Stimulated activated CD8-positive, alpha-beta memory T cell treated with anti-CD3 and anti-CD28 coated beads, Interleukin-12 subunit alpha, Interleukin-12 subunit beta, amount 100 ng/mL, for 24 hours (primary cell): Measurements from ENCODE around the gene ATP8A2.
"Not testable (repeated sequence)": the region's sequence is repeated elsewhere in the genome, so short reads cannot be mapped to it uniquely, and the experiment has no call there.

Experiments used
- DNase-seq: peaks from one replicate; pipeline ENCODE4 v3.0.0-alpha.2; 2020; ENCODE audit errors: extremely low read depth

ATP8A2 gene

GRCh38 chr13:25548991-25549390 lies 177.2 kb downstream of the ATP8A2 start:
- DNase-seq = not testable (repeated sequence)

- no peak for DNase-seq
These were observed 190.0 kb downstream of the ATP8A2 start for GRCh38 chr13:25561812-25562211.

GRCh38 chr13:25570185-25570584 lies 198.4 kb downstream of the ATP8A2 start:
- DNase-seq = no peak

- DNase-seq = no peak
These were observed 199.5 kb downstream of the ATP8A2 start for GRCh38 chr13:25571237-25571636.

GRCh38 chr13:25572171-25572570 lies 200.4 kb downstream of the ATP8A2 start:
- DNase-seq = not testable (repeated sequence)

- peak; percentile 14 for DNase-seq
These were observed 202.9 kb downstream of the ATP8A2 start for GRCh38 chr13:25574437-25575411.

- no peak for DNase-seq
These were observed 203.8 kb downstream of the ATP8A2 start for GRCh38 chr13:25575562-25575961.

- no peak for DNase-seq
These were observed 206.8 kb downstream of the ATP8A2 start for GRCh38 chr13:25578526-25578925.

GRCh38 chr13:25579221-25579620 lies 207.4 kb downstream of the ATP8A2 start:
- DNase-seq = no peak

- DNase-seq = no peak
These were observed 209.6 kb downstream of the ATP8A2 start for GRCh38 chr13:25581351-25581750.

- no peak for DNase-seq
These were observed 212.3 kb downstream of the ATP8A2 start for GRCh38 chr13:25584087-25584486.

- DNase-seq = no peak
These were observed 213.2 kb downstream of the ATP8A2 start for GRCh38 chr13:25585000-25585399.

- DNase-seq = no peak
These were observed 215.7 kb downstream of the ATP8A2 start for GRCh38 chr13:25587326-25587980.

- no peak for DNase-seq
These were observed 216.7 kb downstream of the ATP8A2 start for GRCh38 chr13:25588336-25589060.

GRCh38 chr13:25598421-25598820 lies 226.6 kb downstream of the ATP8A2 start:
- no peak for DNase-seq

GRCh38 chr13:25602176-25602575 lies 230.4 kb downstream of the ATP8A2 start:
- no peak for DNase-seq

GRCh38 chr13:25604106-25604505 lies 232.3 kb downstream of the ATP8A2 start:
- DNase-seq = no peak

- no peak for DNase-seq
These were observed 235.3 kb downstream of the ATP8A2 start for GRCh38 chr13:25607096-25607495.

GRCh38 chr13:25608181-25608580 lies 236.4 kb downstream of the ATP8A2 start:
- no peak for DNase-seq

- DNase-seq = no peak
These were observed 244.9 kb downstream of the ATP8A2 start for GRCh38 chr13:25616674-25617073.

- no peak for DNase-seq
These were observed 248.1 kb downstream of the ATP8A2 start for GRCh38 chr13:25619897-25620296.

- no peak for DNase-seq
These were observed 253.6 kb downstream of the ATP8A2 start for GRCh38 chr13:25625414-25625813.
